Sigmoid colon (tissue), 3 donors: ENCODE results near the gene GFER.

Experiments
- POLR2A ChIP-seq, 2 donors: fragments of 450-650 bp; IDR thresholded peaks; one replicate each; pipeline ENCODE4 v1.6.1; 2016; ENCODE audit warnings: antibody characterized with exemption in 2 of 2, mild to moderate bottlenecking in 2 of 2, moderate library complexity in 2 of 2
- TF ChIP-seq, protein P1 (sequence below), 4 experiments: fragments of 450-650 bp in 3 of 4; fragments of 200-600 bp in 1 of 4; IDR thresholded peaks; one replicate each; pipeline ENCODE4 v1.5.1; 2016 to 2019; ENCODE audit warnings: antibody characterized with exemption in 4 of 4, mild to moderate bottlenecking in 3 of 4, moderate library complexity in 2 of 4

DNA sequence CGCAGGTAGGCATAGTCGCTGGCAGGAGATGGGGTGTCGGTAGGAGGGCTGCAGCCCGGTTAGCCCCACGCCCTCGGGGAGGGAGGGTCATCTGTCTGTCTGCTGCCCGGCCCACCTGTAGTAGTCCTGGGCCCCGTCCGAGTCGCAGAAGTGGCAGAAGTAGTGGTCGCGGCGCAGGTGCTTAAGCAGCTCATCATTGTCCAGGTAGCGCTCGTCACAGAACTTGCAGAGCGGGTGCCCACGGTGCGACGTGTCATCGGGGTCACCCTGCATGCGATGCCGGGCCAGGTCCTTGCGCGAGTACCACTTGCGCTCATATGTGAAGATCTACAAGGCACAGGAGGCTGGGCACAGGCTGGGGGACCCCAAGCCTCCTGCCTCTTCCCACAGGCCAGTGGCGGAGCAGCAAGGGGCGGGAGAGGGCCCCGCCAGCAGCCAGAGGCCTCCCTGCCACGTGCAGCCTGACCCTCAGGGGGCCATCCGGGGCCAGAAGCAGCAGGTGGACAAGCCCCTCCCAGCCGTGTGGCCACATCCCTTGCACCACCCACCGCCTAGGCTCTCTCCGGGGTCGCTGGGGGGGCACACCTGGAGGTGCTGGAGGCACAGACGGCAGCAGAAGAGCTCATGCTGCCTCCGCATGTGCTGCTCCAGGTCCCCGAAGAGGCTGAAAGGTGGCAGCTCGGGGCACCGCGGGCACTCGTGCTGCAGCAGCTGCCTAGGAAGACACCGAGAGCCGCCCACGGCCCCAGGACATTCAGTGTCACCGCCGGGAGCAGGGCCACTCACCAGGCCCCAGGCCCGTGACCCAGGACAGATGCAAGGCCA, 18.6 kb downstream of the GFER start:
- TF ChIP-seq, protein P1, sequence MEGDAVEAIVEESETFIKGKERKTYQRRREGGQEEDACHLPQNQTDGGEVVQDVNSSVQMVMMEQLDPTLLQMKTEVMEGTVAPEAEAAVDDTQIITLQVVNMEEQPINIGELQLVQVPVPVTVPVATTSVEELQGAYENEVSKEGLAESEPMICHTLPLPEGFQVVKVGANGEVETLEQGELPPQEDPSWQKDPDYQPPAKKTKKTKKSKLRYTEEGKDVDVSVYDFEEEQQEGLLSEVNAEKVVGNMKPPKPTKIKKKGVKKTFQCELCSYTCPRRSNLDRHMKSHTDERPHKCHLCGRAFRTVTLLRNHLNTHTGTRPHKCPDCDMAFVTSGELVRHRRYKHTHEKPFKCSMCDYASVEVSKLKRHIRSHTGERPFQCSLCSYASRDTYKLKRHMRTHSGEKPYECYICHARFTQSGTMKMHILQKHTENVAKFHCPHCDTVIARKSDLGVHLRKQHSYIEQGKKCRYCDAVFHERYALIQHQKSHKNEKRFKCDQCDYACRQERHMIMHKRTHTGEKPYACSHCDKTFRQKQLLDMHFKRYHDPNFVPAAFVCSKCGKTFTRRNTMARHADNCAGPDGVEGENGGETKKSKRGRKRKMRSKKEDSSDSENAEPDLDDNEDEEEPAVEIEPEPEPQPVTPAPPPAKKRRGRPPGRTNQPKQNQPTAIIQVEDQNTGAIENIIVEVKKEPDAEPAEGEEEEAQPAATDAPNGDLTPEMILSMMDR (IDR thresholded peaks at IDR 0.05): no peak
- TF ChIP-seq POLR2A (IDR thresholded peaks at IDR 0.05): no peak
